ENCODE data around the gene SMG6.

The SMG6 gene

GRCh38 chr17:2076087-2076984 lies 227.2 kb downstream of the SMG6 start:
- DNase-seq (ENCODE audit: low read depth) = no peak

GRCh38 chr17:2075336-2076086 lies 228.1 kb downstream of the SMG6 start:
- DNase-seq (ENCODE audit: low read depth) = no peak

GRCh38 chr17:2074919-2075318 lies 228.7 kb downstream of the SMG6 start:
- no peak for DNase-seq (ENCODE audit: low read depth)

- DNase-seq (ENCODE audit: low read depth) = no peak
These were observed 231.9 kb downstream of the SMG6 start for GRCh38 chr17:2071455-2072281.

DNA sequence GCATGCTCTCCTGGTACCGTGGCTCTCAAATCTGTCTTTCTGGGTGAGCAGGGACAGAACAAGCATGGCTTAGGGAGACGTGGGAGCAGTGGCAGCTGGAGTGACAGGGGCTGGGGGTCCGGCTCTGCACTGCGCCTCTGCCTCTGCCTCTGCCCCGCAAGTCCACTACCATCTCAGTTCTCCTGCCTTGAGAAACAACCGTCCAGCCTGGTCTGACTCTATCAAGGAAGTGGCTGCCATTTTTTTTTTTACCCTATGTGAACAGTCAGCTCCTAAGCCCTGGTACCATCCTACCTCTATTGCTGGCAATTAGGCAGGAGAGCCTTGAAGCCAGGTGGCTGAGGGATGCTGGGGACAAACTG lies 232.6 kb downstream of the SMG6 start:
- DNase-seq (ENCODE audit: low read depth) = no peak

GRCh38 chr17:2070241-2071023 lies 233.2 kb downstream of the SMG6 start:
- DNase-seq (ENCODE audit: low read depth) = no peak

DNA sequence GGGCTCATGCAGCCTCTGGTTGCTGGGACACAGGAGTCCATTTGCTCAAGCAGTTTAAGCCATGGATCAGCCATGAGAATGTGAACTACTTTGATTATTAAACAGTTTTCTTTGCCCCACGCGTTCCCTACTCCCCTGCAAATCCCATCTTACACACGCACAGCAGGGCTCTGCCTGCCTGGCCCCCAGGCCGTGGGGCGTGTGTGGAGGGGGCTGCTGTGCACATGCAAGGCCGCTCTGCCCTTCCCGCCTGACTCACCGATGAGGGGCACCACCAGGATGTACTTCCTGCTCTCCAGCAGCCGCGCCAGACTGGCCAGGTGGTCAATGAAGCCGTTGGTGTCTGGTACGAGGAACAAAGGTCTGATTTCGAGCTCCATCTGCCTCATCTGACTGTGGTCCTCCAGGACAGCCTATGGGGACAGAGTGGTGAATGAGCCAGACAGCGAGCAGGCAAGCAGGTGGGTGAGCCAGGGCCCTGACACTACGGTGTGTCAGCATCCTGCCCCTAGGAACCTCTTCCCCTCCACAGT lies 235.0 kb downstream of the SMG6 start:
- DNase-seq (ENCODE audit: low read depth) = no peak

- DNase-seq (ENCODE audit: low read depth) = no peak
These were observed 235.5 kb downstream of the SMG6 start for GRCh38 chr17:2068031-2068518.

DNA sequence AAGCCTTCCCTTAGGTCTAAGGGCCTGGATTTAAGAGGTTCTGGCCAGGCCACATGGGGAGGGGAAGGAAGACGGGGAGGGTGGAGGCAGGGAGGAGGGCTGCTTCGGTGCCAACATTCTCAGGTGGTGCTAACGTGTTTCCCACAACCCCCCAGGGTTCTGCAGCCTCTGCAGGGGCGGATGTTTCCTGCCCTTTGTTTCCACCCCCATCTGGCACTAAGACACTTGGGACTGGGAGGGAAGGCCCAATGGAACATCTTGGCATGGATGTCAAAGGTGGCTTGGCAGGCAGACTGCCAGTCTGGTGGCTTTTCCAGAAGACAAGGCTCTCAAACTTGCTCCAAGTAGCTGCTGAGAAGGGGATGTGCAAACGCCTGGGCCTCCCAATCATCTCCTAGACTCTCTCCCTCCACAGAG lies 236.0 kb downstream of the SMG6 start:
- no peak for DNase-seq (ENCODE audit: low read depth)

- no peak for DNase-seq (ENCODE audit: low read depth)
These were observed 236.5 kb downstream of the SMG6 start for GRCh38 chr17:2067048-2067561.

GRCh38 chr17:2065949-2066400 lies 237.6 kb downstream of the SMG6 start:
- no peak for DNase-seq (ENCODE audit: low read depth)

GRCh38 chr17:2064980-2065785 lies 238.4 kb downstream of the SMG6 start:
- no peak for DNase-seq (ENCODE audit: low read depth)

- no peak for DNase-seq (ENCODE audit: low read depth)
These were observed 239.0 kb downstream of the SMG6 start for GRCh38 chr17:2064520-2064971.

DNA sequence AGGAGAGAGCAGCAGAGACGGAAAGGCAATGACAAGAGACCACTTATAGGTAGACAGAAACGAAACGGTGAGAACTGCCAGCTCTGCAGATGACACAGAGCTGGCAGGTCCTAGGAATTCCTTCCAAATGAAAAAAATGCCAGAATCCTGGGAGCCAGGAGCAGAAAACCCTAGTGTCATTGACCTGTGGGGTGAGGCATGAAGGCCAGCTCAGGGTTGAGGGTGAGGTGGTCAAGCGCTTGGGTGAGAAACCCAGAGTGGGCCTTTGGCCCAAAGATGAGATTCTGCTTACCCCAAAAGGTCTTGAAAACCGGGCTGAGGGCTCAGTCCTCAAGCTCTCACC lies 239.5 kb downstream of the SMG6 start:
- DNase-seq (ENCODE audit: low read depth) = no peak

- no peak for DNase-seq (ENCODE audit: low read depth)
These were observed 240.1 kb downstream of the SMG6 start for GRCh38 chr17:2063261-2064146.

- DNase-seq (ENCODE audit: low read depth) = no peak
These were observed 240.9 kb downstream of the SMG6 start for GRCh38 chr17:2062571-2063183.

DNA sequence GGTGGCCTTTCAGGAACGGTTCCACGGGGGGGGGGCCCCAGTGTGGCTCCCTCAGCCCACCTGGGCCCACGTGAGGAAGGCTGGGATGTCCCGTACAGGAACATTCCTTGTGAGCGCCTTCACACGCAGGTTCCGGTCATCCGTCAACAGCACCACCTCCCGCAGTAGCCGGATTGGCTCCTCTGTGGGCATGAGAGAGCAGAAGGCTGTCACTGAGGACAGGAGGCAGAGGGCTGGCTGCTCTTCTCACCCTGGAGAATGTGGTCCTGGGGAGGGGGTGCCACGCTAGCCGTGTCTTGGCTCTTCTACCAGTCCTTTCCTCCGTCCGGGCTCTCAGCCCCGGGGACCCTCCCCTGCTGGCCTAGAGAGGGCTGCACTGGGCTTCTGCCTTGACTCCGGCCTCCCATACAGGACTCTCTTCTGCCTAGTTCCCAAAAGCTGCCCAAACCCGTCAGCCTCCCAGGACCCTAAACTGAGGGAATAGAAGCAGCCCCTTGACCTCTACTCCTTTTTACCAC lies 242.1 kb downstream of the SMG6 start:
- no peak for DNase-seq (ENCODE audit: low read depth)

Measured in T follicular helper cell (primary cell).